ENCODE data around the gene AOX1. TPM values are rescaled to one million over a fixed set of nuclear protein-coding genes. Genes with fewer than 3 reads are reported as not detected.

Gene AOX1
- total and polyA plus RNA-seq, 4 donors: 9.9 to 1,131 (median 486) TPM

- Histone ChIP-seq H3K4me1 (ENCODE audit: control insufficient read depth in 4 of 4, insufficient read depth in 4 of 4, low read length in 3 of 4) (peaks cover 0 to 9% (median 3%) of the 10 kb centered on the region in 4 donors), H3K9me3 (ENCODE audit: control insufficient read depth in 4 of 4, low read length in 3 of 4) (no peaks in the 10 kb centered on the region), H3K27ac (ENCODE audit: low read depth in 1 of 2, low read length in 2 of 2) (no peak overlapping the region), H3K4me3 (ENCODE audit: low read depth in 1 of 3, low read length in 3 of 3) (no peak overlapping the region), H3K27me3 (ENCODE audit: control insufficient read depth in 4 of 4, insufficient read depth in 4 of 4, low read length in 3 of 4) (no peaks in the 10 kb centered on the region), H3K9ac (ENCODE audit: low read depth in 1 of 2, low read length in 2 of 2) (no peak overlapping the region), H3K36me3 (ENCODE audit: control insufficient read depth in 4 of 4, insufficient read depth in 3 of 4, low read depth in 1 of 4, low read length in 3 of 4) (no peaks in the 10 kb centered on the region)
- 82% methylated on average over 4 of the region's 4 CpGs for WGBS
- no peak for TF ChIP-seq GABPA (IDR thresholded peaks at IDR 0.05 in 1 of 2, conservative IDR thresholded peaks at IDR 0.05 in 1 of 2)
- TF ChIP-seq FOXA1 (IDR thresholded peaks at IDR 0.05): no peak
- no peak for TF ChIP-seq EGR1 (IDR thresholded peaks at IDR 0.05; ENCODE audit: low read depth in 2 of 2)
- no peak for TF ChIP-seq RAD21 (IDR thresholded peaks at IDR 0.05)
- no peak for TF ChIP-seq SP1 (IDR thresholded peaks at IDR 0.05)
- TF ChIP-seq YY1 (IDR thresholded peaks at IDR 0.05): no peak
- no peak for TF ChIP-seq ATF3 (IDR thresholded peaks at IDR 0.05)
- no peak for TF ChIP-seq JUND (IDR thresholded peaks at IDR 0.05)
- TF ChIP-seq RXRA (IDR thresholded peaks at IDR 0.05): no peak
- TF ChIP-seq ZBTB33 (IDR thresholded peaks at IDR 0.05): no peak
- TF ChIP-seq FOXA2 (IDR thresholded peaks at IDR 0.05): no peak
- TF ChIP-seq MAX (IDR thresholded peaks at IDR 0.05): no peak
- DNase-seq (ENCODE audit: low spot score): no peak
These were observed 109.4 kb downstream of the AOX1 start for GRCh38 chr2:200695191-200695590.

- 77% methylated on average over 6 of the region's 6 CpGs for WGBS
- no peak overlapping the region for H3K9ac ChIP-seq (ENCODE audit: low read depth in 1 of 2, low read length in 2 of 2)
- H3K27me3 ChIP-seq (ENCODE audit: control insufficient read depth in 4 of 4, insufficient read depth in 4 of 4, low read length in 3 of 4): no peaks in the 10 kb centered on the region
- no peaks in the 10 kb centered on the region for H3K9me3 ChIP-seq (ENCODE audit: control insufficient read depth in 4 of 4, low read length in 3 of 4)
- no peaks in the 10 kb centered on the region for H3K36me3 ChIP-seq (ENCODE audit: control insufficient read depth in 4 of 4, insufficient read depth in 3 of 4, low read depth in 1 of 4, low read length in 3 of 4)
- peaks cover 0 to 9% (median 3%) of the 10 kb centered on the region in 4 donors for H3K4me1 ChIP-seq (ENCODE audit: control insufficient read depth in 4 of 4, insufficient read depth in 4 of 4, low read length in 3 of 4)
- no peak overlapping the region for H3K27ac ChIP-seq (ENCODE audit: low read depth in 1 of 2, low read length in 2 of 2)
- no peak overlapping the region for H3K4me3 ChIP-seq (ENCODE audit: low read depth in 1 of 3, low read length in 3 of 3)
- TF ChIP-seq REST (IDR thresholded peaks at IDR 0.05) (no peak), YY1 (IDR thresholded peaks at IDR 0.05) (no peak), GABPA (IDR thresholded peaks at IDR 0.05 in 1 of 2, conservative IDR thresholded peaks at IDR 0.05 in 1 of 2) (no peak), FOXA1 (IDR thresholded peaks at IDR 0.05) (no peak), TAF1 (conservative IDR thresholded peaks at IDR 0.05) (no peak), FOXA2 (IDR thresholded peaks at IDR 0.05) (no peak), CTCF (IDR thresholded peaks at IDR 0.05; ENCODE audit: low read depth, low read length, missing input control) (no peak), RXRA (IDR thresholded peaks at IDR 0.05) (no peak), ATF3 (IDR thresholded peaks at IDR 0.05) (no peak), NR2F2 (IDR thresholded peaks at IDR 0.05) (no peak), HNF4G (IDR thresholded peaks at IDR 0.05) (no peak), RAD21 (IDR thresholded peaks at IDR 0.05) (no peak), JUND (IDR thresholded peaks at IDR 0.05) (no peak), EGR1 (IDR thresholded peaks at IDR 0.05; ENCODE audit: low read depth in 2 of 2) (no peak), MAX (IDR thresholded peaks at IDR 0.05) (no peak), ZBTB33 (IDR thresholded peaks at IDR 0.05) (no peak), HNF4A (conservative IDR thresholded peaks at IDR 0.05) (no peak), SP1 (IDR thresholded peaks at IDR 0.05) (no peak)
- DNase-seq (ENCODE audit: low spot score): no peak
These were observed 109.8 kb downstream of the AOX1 start for GRCh38 chr2:200695601-200696000.

Measured in liver (tissue), 9 donors.